Stimulated activated CD4-positive, alpha-beta T cell treated with anti-CD3 and anti-CD28 coated beads, TNF-alpha, amount 100 ng/mL, for 1 hour (primary cell): ENCODE data around the gene RPS2.
A peak's percentile ranks its signal among the peaks of the same experiment; 100 is the strongest.
"Not testable (repeated sequence)": the region's sequence is repeated elsewhere in the genome, so short reads cannot be mapped to it uniquely, and the experiment has no call there.

Source experiments
- DNase-seq, 3 donors: peaks; one replicate each; pipeline ENCODE4 v3.0.0-alpha.2; 2020; ENCODE audit warnings: low read depth in 3 of 3, low spot score in 1 of 3

Gene RPS2

GRCh38 chr16:1964506-1965395, at the start of gene RPS2:
Gene RPS2, minus strand, starts transcription at chr16:1964826. Its CDS starts 201 bp downstream, at chr16:1964625.
- peak; percentile 95 to 99 (median 97) for DNase-seq

GRCh38 chr16:2013527-2013926, 48.9 kb upstream of the RPS2 start:
- DNase-seq: no peak

- not testable (repeated sequence) for DNase-seq
Measured at GRCh38 chr16:2011726-2012125, 47.1 kb upstream of the RPS2 start.

GRCh38 chr16:2009791-2010510, 45.3 kb upstream of the RPS2 start, which contains the start of gene ZNF598:
Gene ZNF598, minus strand, starts transcription at chr16:2009821.
- DNase-seq: peak; percentile 22 to 74 (median 52)

GRCh38 chr16:2009164-2009711, 44.6 kb upstream of the RPS2 start:
- no peak for DNase-seq

GRCh38 chr16:2008631-2009163, 44.1 kb upstream of the RPS2 start:
- no peak for DNase-seq

GRCh38 chr16:2008009-2008526, 43.4 kb upstream of the RPS2 start:
- no peak for DNase-seq

GRCh38 chr16:2007081-2007836, 42.6 kb upstream of the RPS2 start:
- no peak for DNase-seq

- no peak for DNase-seq
Measured at GRCh38 chr16:2006317-2006716, 41.7 kb upstream of the RPS2 start.

GRCh38 chr16:2005646-2006045, 41.0 kb upstream of the RPS2 start:
- DNase-seq: no peak

GRCh38 chr16:2004795-2005517, 40.3 kb upstream of the RPS2 start:
- DNase-seq: no peak

GRCh38 chr16:2003827-2004641, 39.4 kb upstream of the RPS2 start:
- DNase-seq: peak; percentile 69 to 81 (median 72)

- no peak for DNase-seq
Measured at GRCh38 chr16:2003231-2003826, 38.7 kb upstream of the RPS2 start.

- DNase-seq: no peak
Measured at GRCh38 chr16:2002406-2003230, 38.0 kb upstream of the RPS2 start.

- DNase-seq: no peak
Measured at GRCh38 chr16:2001456-2002355, 37.1 kb upstream of the RPS2 start.

- DNase-seq: no peak
Measured at GRCh38 chr16:2001035-2001434, 36.4 kb upstream of the RPS2 start.
